ENCODE results near the gene NTM. TPM values are rescaled to one million over a fixed set of nuclear protein-coding genes. Genes with fewer than 3 reads are reported as not detected.

Gene NTM
- total RNA-seq, 1 donor from 2014 or later = 11.2 TPM

- no peak for DNase-seq (ENCODE audit: low spot score)
Measured at GRCh38 chr11:131964698-131965483, 594.5 kb downstream of the NTM start.

DNA sequence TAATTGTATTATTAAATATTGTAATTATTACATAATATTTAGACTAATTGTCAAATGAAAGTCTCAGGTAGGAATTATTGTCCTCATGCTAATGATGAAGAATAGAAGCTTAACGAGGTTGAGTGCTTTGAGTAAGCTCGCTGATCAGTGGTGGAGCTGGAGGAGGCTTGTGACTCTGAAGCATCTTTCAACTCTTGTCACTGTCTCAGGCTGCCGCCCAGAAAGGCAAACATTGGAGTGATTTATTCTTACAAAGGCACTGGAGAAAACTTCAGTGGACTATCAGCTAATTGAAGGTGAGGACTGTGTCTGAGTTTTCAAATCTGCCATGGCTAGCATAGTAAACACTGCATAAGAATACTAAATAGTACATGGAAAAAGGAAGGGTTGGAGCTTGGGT, 595.1 kb downstream of the NTM start:
- no peak for DNase-seq (ENCODE audit: low spot score)

DNA sequence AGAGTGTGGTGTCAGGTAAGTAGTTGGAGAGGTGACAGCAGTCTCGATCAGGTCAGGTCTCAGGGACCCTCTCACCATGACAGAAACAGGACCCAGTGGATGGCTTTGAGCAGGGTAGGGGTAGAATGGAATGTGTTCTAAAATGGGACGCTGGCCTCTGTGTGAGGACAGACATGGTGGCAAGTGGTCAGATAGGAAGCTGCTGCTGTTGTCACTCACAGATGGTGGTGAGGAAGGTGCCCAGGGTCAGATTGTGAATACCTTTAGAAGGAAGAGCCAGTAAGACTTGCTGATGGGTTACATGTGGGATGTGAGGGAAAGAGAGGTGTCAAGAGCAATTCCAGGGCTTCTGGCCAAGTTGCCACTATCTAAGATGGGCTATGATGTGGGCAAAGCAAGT, 596.3 kb downstream of the NTM start:
- DNase-seq (ENCODE audit: low spot score) = no peak

- no peak for DNase-seq (ENCODE audit: low spot score)
Measured at GRCh38 chr11:131969261-131969660, 598.8 kb downstream of the NTM start.

- no peak for DNase-seq (ENCODE audit: low spot score)
Measured at GRCh38 chr11:131973061-131973460, 602.6 kb downstream of the NTM start.

GRCh38 chr11:131975619-131976018, 605.2 kb downstream of the NTM start:
- no peak for DNase-seq (ENCODE audit: low spot score)

GRCh38 chr11:131976021-131976420, 605.6 kb downstream of the NTM start:
- no peak for DNase-seq (ENCODE audit: low spot score)

DNA sequence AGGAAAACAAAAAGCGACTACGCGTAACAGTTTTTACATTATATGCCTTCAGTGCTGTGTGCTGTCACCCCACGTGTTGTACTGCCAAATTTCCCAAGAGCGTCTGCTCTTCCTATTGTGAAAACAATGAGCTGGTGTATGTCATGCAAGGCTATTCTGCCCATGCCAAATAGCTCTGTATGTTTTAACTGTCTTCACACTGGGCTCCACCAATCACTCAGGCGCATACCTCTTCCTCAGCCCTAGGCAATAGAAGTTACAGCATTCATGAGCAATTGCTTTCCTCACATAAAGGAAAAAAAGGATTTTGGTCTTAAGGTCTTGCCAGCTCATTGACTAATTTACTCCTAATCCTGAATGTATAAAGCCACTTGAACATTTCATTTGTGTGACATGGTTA, 606.8 kb downstream of the NTM start:
- DNase-seq (ENCODE audit: low spot score) = no peak

DNA sequence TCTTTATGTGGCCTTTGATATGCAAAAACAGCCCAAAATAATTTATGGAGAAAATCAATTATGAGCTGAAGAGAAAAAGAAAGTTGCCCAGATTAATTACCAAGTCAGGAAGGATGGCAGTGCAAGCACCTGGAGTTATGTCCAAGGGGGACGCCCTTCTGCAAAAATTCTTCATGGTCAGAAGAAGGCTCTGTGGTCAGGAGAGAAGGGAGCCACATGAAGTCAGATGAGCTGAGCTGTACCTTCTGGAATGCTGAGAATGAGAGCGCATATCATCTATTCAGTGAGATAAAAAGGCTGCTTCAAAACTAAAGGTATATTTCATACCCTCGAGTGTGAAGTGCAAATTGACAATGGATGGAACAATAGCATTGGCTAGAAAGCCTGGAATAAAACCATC, 607.4 kb downstream of the NTM start:
- DNase-seq (ENCODE audit: low spot score) = no peak

GRCh38 chr11:131978351-131978750, 607.9 kb downstream of the NTM start:
- no peak for DNase-seq (ENCODE audit: low spot score)

DNA sequence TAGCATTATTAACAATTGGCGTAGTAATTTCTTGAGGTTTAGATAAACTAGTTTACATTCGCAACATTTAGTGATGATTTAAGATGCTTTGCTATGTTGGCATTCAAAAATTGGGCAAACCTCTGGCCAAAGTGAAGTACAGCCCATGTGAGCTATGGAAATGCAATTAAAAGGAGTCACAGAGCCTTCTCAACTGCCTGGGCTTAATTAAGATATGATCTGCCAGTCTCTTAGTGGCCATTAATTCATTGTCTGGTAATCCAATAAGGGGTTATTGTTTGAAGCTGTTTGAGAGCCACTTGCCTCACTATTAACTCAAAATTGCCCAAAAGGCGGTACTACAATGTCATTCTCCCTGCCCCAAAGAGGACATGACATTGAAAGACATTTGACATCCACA, 608.9 kb downstream of the NTM start:
- no peak for DNase-seq (ENCODE audit: low spot score)

GRCh38 chr11:131980199-131980598, 609.8 kb downstream of the NTM start:
- no peak for DNase-seq (ENCODE audit: low spot score)

GRCh38 chr11:131980888-131981668, 610.7 kb downstream of the NTM start:
- no peak for DNase-seq (ENCODE audit: low spot score)

- DNase-seq (ENCODE audit: low spot score) = no peak
Measured at GRCh38 chr11:131982154-131982553, 611.7 kb downstream of the NTM start.

DNA sequence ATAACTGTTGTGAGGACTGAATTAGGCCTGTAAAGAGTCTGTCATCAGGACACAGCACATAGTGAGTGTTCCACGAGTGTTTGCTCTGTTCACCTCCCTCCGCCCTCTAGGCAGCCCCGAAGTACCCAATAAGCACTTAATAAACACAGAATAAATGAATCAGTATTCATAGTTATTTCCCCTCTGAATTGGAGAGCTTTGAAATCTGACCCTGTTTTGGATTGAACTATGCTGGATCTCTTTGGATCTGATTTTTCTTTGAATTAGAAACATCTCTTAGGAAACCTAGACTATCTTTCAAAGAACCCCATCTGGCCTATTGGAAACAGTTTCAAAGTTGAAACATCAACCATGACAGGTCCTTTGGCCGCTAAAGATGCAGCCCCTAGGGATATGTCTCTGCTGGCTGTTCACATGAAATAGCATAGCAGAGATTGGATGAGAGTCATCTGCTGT, 615.5 kb downstream of the NTM start:
- no peak for DNase-seq (ENCODE audit: low spot score)

GRCh38 chr11:131987703-131988102, 617.3 kb downstream of the NTM start:
- no peak for DNase-seq (ENCODE audit: low spot score)

GRCh38 chr11:131991606-131992005, 621.2 kb downstream of the NTM start:
- DNase-seq (ENCODE audit: low spot score) = no peak

DNA sequence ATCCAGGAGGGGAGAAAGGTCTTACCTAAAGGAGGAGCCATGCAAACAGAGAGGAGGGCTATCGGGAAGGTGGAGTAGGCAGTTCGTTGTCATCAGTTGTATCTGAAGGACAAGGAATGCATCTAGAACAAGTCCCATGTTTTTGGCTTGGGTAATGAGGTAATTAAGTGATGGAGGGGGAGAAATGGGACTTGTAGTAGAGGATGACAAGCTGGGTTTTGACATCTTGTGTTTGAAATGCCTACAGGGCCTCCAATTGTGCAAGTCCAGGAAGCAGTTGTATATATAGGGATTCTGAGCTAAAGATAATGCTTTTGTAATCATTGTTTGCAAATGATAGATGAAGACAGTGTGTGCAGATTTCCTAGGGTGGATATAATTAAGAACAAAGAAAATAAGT, 622.8 kb downstream of the NTM start:
- no peak for DNase-seq (ENCODE audit: low spot score)

DNA sequence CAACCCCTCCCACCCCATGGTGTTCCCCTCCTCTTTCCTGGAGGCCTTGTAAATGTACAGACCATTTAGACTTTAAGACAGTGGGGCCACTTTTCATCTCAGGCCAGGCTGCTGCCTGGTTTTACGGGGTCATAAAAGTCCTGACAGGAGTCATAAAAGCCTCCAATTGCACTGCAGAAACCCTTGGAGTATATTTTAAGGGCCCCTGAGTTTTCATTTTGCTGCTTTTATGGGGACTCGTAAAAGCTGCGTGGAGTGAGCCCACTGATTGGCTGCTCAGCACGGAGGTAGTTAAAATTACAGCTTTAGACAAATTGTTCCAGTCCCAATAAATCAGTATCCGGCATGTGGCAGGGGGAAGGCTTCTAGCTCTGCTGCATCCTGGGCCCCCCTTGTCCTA, 627.6 kb downstream of the NTM start:
- no peak for DNase-seq (ENCODE audit: low spot score)

DNA sequence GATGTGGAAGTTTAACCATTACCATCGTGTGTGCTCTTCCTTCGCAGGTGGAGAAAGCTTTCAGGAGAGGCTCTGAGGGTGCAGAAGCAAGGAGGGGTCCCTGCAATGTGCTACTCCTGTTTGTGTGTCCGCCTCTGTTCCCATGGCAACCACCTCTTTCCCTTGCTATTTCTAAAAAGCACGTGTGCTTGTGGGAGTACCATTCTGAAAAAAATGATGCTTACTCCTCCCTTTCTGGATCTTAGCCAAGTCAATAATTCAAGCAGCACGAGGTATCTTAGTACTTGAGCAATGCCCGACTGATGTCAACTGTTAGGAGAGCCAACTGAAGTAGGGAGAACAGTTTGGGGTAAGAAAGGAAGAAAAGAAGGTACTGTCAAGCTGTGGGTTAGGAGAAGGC, 628.7 kb downstream of the NTM start:
- DNase-seq (ENCODE audit: low spot score) = no peak

DNA sequence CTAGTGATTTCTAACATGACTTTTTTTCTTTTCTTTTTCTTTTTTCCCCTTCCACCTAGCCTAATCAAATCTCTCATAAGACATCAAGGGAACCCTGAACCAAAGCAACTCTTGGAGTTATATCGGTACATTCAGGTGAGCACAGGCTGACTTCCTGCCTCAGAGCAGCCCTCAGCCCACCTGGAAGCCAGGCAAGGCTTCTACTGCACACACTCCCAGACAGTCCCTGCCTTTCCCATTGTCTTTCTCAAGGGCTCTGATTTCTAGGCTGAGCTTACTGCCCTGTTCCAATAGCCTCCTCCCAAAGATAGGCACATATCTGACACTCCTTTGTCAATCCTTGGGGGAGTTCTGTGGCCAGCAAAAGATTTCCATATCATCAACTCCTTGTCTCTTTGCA, 629.5 kb downstream of the NTM start:
- no peak for DNase-seq (ENCODE audit: low spot score)

GRCh38 chr11:132005887-132006286, 635.5 kb downstream of the NTM start:
- no peak for DNase-seq (ENCODE audit: low spot score)

DNA sequence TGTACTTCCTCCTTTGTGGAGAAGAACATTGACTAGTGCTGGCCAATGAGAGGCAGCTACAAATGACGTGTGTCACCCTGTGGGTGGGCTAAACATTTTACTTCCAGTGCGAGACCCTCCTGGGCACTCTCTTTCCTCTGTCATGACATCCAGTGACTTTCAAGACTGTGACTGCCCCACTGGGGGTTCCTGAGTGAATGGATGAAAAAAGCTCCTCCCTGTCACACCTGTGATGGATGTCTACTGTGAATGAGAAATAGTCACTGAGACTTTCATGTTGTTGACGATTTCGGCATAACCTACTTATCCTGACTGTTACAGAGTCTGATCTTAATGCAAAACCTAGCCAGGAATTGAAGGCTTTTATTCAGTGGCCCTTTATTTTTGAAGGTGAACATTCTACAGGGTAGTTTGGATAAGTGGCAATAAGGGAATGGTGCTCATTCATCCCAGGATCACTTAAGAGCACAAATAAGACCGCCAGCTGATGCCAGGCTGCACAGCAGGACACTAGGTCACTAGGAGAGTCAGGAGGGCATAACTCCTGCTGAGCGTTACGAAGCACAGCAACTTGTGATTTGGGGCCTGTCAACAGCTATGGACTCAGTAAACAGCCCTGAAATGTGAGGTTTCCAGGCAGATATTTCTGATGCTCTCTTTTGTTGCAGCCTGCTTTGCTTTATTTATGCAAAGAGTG, 636.6 kb downstream of the NTM start:
- no peak for DNase-seq (ENCODE audit: low spot score)
